SK-N-SH treated with all-trans-retinoic acid at 6 μM for 48 hours (cell line): ENCODE results near the gene KIF2C.
"Not testable (repeated sequence)": the region's sequence is repeated elsewhere in the genome, so short reads cannot be mapped to it uniquely, and the experiment has no call there.

ENCODE experiments used
- ATAC-seq: fragments of 200-7000 bp; cut with Tn5 transposase; 3 replicates; pipeline ENCODE4 v1.9.1; 2020; ENCODE audit warnings: mild to moderate bottlenecking, moderate library complexity
- ARNTL ChIP-seq: fragments of 450-650 bp; formaldehyde crosslinking; IDR thresholded peaks from 2 replicates; pipeline ENCODE4 v1.5.0; 2020; ENCODE audit warnings: low read depth, mild to moderate bottlenecking, moderate library complexity, borderline replicate concordance
- BACH2 ChIP-seq: fragments of 250-450 bp; sonication (Bioruptor Pico); IDR thresholded peaks from 2 replicates; pipeline ENCODE4 v1.9.0; 2021; ENCODE audit warnings: mild to moderate bottlenecking, borderline replicate concordance
- ESRRG ChIP-seq: fragments of 250-450 bp; sonication (Bioruptor Pico); IDR thresholded peaks from 2 replicates; pipeline ENCODE4 v1.6.1; 2021; ENCODE audit warnings: mild to moderate bottlenecking
- GLIS3 ChIP-seq: fragments of 250-450 bp; sonication (Bioruptor Pico); IDR thresholded peaks from 2 replicates; pipeline ENCODE4 v1.5.0; 2020; ENCODE audit warnings: mild to moderate bottlenecking, moderate library complexity
- ISL1 ChIP-seq: fragments of 250-450 bp; sonication (Bioruptor Pico); IDR thresholded peaks from 2 replicates; pipeline ENCODE4 v2.1.2; 2022; ENCODE audit warnings: mild to moderate bottlenecking, moderate library complexity
- PATZ1 ChIP-seq: fragments of 250-450 bp; sonication (Bioruptor Pico); IDR thresholded peaks from 2 replicates; pipeline ENCODE4 v1.8.0; 2020; ENCODE audit warnings: mild to moderate bottlenecking, moderate library complexity, borderline replicate concordance
- PPARA ChIP-seq: fragments of 250-450 bp; sonication (Bioruptor Pico); IDR thresholded peaks from 2 replicates; pipeline ENCODE4 v1.5.0; 2020; ENCODE audit warnings: mild to moderate bottlenecking, borderline replicate concordance
- RARB ChIP-seq: fragments of 250-450 bp; sonication (Bioruptor Pico); IDR thresholded peaks from 2 replicates; pipeline ENCODE4 v1.8.0; 2021; ENCODE audit warnings: mild to moderate bottlenecking, moderate library complexity
- SNAI2 ChIP-seq: fragments of 250-450 bp; sonication (Bioruptor Pico); IDR thresholded peaks from 2 replicates; pipeline ENCODE4 v1.5.0; 2020; ENCODE audit warnings: mild to moderate bottlenecking, moderate library complexity
- TCF4 ChIP-seq: fragments of 250-450 bp; sonication (Bioruptor Pico); IDR thresholded peaks from 2 replicates; pipeline ENCODE4 v1.8.0; 2021; ENCODE audit warnings: mild to moderate bottlenecking, moderate library complexity, borderline replicate concordance
- TSHZ2 ChIP-seq: fragments of 250-450 bp; sonication (Bioruptor Pico); IDR thresholded peaks from 2 replicates; pipeline ENCODE4 v1.5.0; 2020; ENCODE audit warnings: mild to moderate bottlenecking, moderate library complexity
- ZC3H10 ChIP-seq: fragments of 250-450 bp; sonication (Bioruptor Pico); IDR thresholded peaks from 2 replicates; pipeline ENCODE4 v1.5.1; 2021; ENCODE audit warnings: mild to moderate bottlenecking, moderate library complexity
- ZFP30 ChIP-seq: fragments of 450-650 bp; formaldehyde crosslinking; IDR thresholded peaks from 2 replicates; pipeline ENCODE4 v1.5.0; 2022; ENCODE audit warnings: mild to moderate bottlenecking, moderate library complexity
- ZNF70 ChIP-seq: fragments of 450-650 bp; formaldehyde crosslinking; IDR thresholded peaks from 2 replicates; pipeline ENCODE4 v1.5.0; 2020; ENCODE audit warnings: mild to moderate bottlenecking, moderate library complexity
- ZNF8 ChIP-seq: fragments of 450-650 bp; formaldehyde crosslinking; IDR thresholded peaks from 2 replicates; pipeline ENCODE4 v1.5.0; 2020; ENCODE audit warnings: mild to moderate bottlenecking, moderate library complexity
- TF ChIP-seq, protein P1 (sequence below): fragments of 250-450 bp; sonication (Bioruptor Pico); IDR thresholded peaks from 2 replicates; pipeline ENCODE4 v1.8.0; 2021; ENCODE audit warnings: low read depth, mild to moderate bottlenecking, moderate library complexity, borderline replicate concordance

Gene KIF2C

DNA sequence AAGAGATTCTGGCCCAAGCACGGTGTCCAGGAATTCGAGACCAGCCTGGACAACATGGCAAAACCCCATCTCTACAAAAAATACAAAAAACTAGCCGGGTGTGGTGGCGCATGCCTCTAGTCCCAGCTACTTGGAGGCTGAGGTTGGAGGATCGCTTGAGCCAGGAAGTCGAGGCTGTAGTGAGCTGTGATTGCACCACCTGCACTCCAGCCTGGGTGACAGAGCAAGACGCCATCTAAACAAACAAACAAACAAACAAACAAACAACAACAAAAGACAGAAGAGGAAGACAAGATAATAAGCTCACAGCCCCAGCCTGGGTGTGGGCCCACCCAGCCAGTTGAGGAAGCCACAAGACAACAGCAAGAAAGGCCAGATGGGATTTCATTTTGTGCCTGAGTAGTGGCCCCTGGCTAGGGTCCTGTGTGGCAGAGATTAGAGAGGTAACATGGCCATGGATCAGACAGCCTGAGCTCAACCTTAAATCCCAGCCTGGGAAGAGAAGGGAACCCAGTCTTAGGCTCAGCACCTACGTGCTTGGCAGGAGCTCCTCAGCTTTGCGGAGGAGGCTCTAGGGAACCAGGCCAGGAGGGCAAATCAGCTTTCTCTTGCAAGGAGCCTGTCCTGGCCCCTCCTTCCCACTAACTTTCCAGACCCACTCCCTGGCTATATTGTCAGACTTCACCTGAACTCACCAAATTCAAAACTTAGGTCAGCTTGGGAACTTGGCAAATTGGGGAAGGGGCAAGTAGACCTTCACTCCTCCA lies 53.3 kb downstream of the KIF2C start (continued):
- TF ChIP-seq ARNTL (CRISPR knock-in tag): no peak
- no peak for TF ChIP-seq ZC3H10 (CRISPR knock-in tag)
- TF ChIP-seq PPARA (CRISPR knock-in tag): no peak
- TF ChIP-seq, protein P1, sequence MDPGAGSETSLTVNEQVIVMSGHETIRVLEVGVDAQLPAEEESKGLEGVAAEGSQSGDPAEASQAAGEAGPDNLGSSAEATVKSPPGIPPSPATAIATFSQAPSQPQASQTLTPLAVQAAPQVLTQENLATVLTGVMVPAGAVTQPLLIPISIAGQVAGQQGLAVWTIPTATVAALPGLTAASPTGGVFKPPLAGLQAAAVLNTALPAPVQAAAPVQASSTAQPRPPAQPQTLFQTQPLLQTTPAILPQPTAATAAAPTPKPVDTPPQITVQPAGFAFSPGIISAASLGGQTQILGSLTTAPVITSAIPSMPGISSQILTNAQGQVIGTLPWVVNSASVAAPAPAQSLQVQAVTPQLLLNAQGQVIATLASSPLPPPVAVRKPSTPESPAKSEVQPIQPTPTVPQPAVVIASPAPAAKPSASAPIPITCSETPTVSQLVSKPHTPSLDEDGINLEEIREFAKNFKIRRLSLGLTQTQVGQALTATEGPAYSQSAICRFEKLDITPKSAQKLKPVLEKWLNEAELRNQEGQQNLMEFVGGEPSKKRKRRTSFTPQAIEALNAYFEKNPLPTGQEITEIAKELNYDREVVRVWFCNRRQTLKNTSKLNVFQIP (CRISPR knock-in tag): no peak
- TF ChIP-seq ZNF8 (CRISPR knock-in tag): no peak

DNA sequence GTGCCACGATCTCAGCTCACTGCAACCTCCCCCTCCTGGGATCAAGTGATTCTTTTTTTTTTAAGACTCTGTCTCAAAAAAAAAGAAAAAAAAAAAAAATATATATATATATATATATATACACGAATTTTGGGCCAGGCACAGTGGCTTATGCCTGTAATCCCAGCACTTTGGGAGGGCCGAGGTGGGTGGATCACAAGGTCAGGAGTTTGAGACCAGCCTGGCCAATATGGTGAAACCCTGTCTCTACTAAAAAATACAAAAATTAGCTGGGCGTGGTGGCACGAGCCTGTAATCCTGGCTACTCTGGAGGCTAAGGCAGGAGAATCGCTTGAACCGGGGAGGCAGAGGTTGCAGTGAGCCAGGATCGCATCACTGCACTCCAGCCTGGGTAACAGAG lies 58.2 kb downstream of the KIF2C start:
- not testable (repeated sequence) for ATAC-seq

GRCh38 chr1:44798481-44799365 lies 59.1 kb downstream of the KIF2C start:
- TF ChIP-seq ZC3H10 (CRISPR knock-in tag) (no peak), ISL1 (CRISPR knock-in tag) (no peak), BACH2 (no peak), ZNF70 (CRISPR knock-in tag) (no peak), TCF4 (no peak)
- no peak for ATAC-seq

- TF ChIP-seq PPARA (CRISPR knock-in tag) (no peak), TSHZ2 (CRISPR knock-in tag) (no peak), TCF4 (peak; percentile 40; the same call in 1 of the 2 replicates), ARNTL (CRISPR knock-in tag) (no peak), PATZ1 (CRISPR knock-in tag) (peak; percentile 47; the same call in 1 of the 2 replicates), ZNF70 (CRISPR knock-in tag) (no peak; the same call in 1 of the 2 replicates), RARB (CRISPR knock-in tag) (no peak), BACH2 (no peak), ESRRG (no peak), ZFP30 (CRISPR knock-in tag) (no peak), ZC3H10 (CRISPR knock-in tag) (0 out of 2 replicates have a peak, but pooled peaks have one; percentile 10), GLIS3 (CRISPR knock-in tag) (no peak), SNAI2 (CRISPR knock-in tag) (peak; percentile 70; the same call in 1 of the 2 replicates)
- TF ChIP-seq, protein P1 (CRISPR knock-in tag): no peak
- peak; percentile 89 for ATAC-seq
Observed at GRCh38 chr1:44799770-44800584, 60.3 kb downstream of the KIF2C start, which contains the start of gene PLK3. PLK3 (plus strand) TSS chr1:44800377; CDS start chr1:44800464, 87 bp downstream.
